Left kidney (tissue), 8 donors: ENCODE measurements around the gene PRKAR1A. TPM values are rescaled to one million over a fixed set of nuclear protein-coding genes. Genes with fewer than 3 reads are reported as not detected.
"Not testable (repeated sequence)": the region's sequence is repeated elsewhere in the genome, so short reads cannot be mapped to it uniquely, and the experiment has no call there.

Source experiments
- DNase-seq: peaks from one replicate; pipeline ENCODE4 v3.0.0-alpha.2; 2013
- long read RNA-seq, 8 donors: transcript quantifications; one replicate each; lab custom pipeline, GENCODE V29; 2026
- polyA plus RNA-seq: library from polyadenylated mRNA; unstranded; fragments of 120-200 nt; gene quantifications from one replicate; pipeline ENCODE4 v1.2.1, GENCODE V29; 2013; ENCODE audit not compliant: insufficient read length

PRKAR1A gene
- polyA plus RNA-seq: 376 TPM
- long read RNA-seq, donor 1, full-length matches to known transcripts: 107 of 267 reads
- long read RNA-seq, donor 1, partial matches to known transcripts: 160 of 267 reads
- long read RNA-seq, donor 1, other reads (novel, unspliced or antisense): 0 of 267 reads
- long read RNA-seq, donor 2, full-length matches to known transcripts: 91 of 144 reads
- long read RNA-seq, donor 2, partial matches to known transcripts: 53 of 144 reads
- long read RNA-seq, donor 2, other reads (novel, unspliced or antisense): 0 of 144 reads
- long read RNA-seq, donor 3, full-length matches to known transcripts: 85 of 126 reads
- long read RNA-seq, donor 3, partial matches to known transcripts: 41 of 126 reads
- long read RNA-seq, donor 3, other reads (novel, unspliced or antisense): 0 of 126 reads
- long read RNA-seq, donor 4, full-length matches to known transcripts: 5 of 5 reads
- long read RNA-seq, donor 4, partial matches to known transcripts: 0 of 5 reads
- long read RNA-seq, donor 4, other reads (novel, unspliced or antisense): 0 of 5 reads
- long read RNA-seq, donor 5, full-length matches to known transcripts: 86 of 125 reads
- long read RNA-seq, donor 5, partial matches to known transcripts: 39 of 125 reads
- long read RNA-seq, donor 5, other reads (novel, unspliced or antisense): 0 of 125 reads
- long read RNA-seq, donor 6, full-length matches to known transcripts: 91 of 135 reads
- long read RNA-seq, donor 6, partial matches to known transcripts: 44 of 135 reads
- long read RNA-seq, donor 6, other reads (novel, unspliced or antisense): 0 of 135 reads
- long read RNA-seq, donor 7, full-length matches to known transcripts: 122 of 182 reads
- long read RNA-seq, donor 7, partial matches to known transcripts: 55 of 182 reads
- long read RNA-seq, donor 7, other reads (novel, unspliced or antisense): 5 of 182 reads
- long read RNA-seq, donor 8, full-length matches to known transcripts: 45 of 58 reads
- long read RNA-seq, donor 8, partial matches to known transcripts: 13 of 58 reads
- long read RNA-seq, donor 8, other reads (novel, unspliced or antisense): 0 of 58 reads

- DNase-seq: peak; percentile 94
Measured at GRCh38 chr17:68512247-68512959, at the start of gene PRKAR1A. Gene PRKAR1A (plus strand): TSS chr17:68512430. CDS start chr17:68515400, 2,970 bp downstream.

GRCh38 chr17:68463211-68464019 lies 48.8 kb upstream of the PRKAR1A start:
- DNase-seq: no peak

- DNase-seq: no peak
Measured at GRCh38 chr17:68468334-68468733, 43.9 kb upstream of the PRKAR1A start.

GRCh38 chr17:68468788-68469187 lies 43.4 kb upstream of the PRKAR1A start:
- DNase-seq: no peak

- no peak for DNase-seq
Measured at GRCh38 chr17:68470961-68471360, 41.3 kb upstream of the PRKAR1A start.

GRCh38 chr17:68480885-68481284 lies 31.3 kb upstream of the PRKAR1A start:
- no peak for DNase-seq

GRCh38 chr17:68482576-68483041 lies 29.6 kb upstream of the PRKAR1A start:
- DNase-seq: no peak

- DNase-seq: no peak
Measured at GRCh38 chr17:68484458-68484857, 27.8 kb upstream of the PRKAR1A start.

GRCh38 chr17:68489919-68490318 lies 22.3 kb upstream of the PRKAR1A start:
- no peak for DNase-seq

GRCh38 chr17:68491381-68492231 lies 20.6 kb upstream of the PRKAR1A start:
- DNase-seq: no peak

- DNase-seq: not testable (repeated sequence)
Measured at GRCh38 chr17:68492394-68493054, 19.7 kb upstream of the PRKAR1A start.

- DNase-seq: no peak
Measured at GRCh38 chr17:68495081-68495480, 17.1 kb upstream of the PRKAR1A start.

GRCh38 chr17:68497885-68498319 lies 14.3 kb upstream of the PRKAR1A start:
- DNase-seq: no peak

GRCh38 chr17:68498479-68499326 lies 13.5 kb upstream of the PRKAR1A start:
- DNase-seq: no peak

- no peak for DNase-seq
Measured at GRCh38 chr17:68499587-68499986, 12.6 kb upstream of the PRKAR1A start.

- DNase-seq: no peak
Measured at GRCh38 chr17:68501074-68501473, 11.2 kb upstream of the PRKAR1A start.

GRCh38 chr17:68505951-68506350 lies 6.3 kb upstream of the PRKAR1A start:
- DNase-seq: no peak

GRCh38 chr17:68507576-68507975 lies 4.7 kb upstream of the PRKAR1A start:
- no peak for DNase-seq
